Cardiac septum (tissue), 1 donor: ENCODE data around the gene IFRD2. TPM values are rescaled to one million over a fixed set of nuclear protein-coding genes. Genes with fewer than 3 reads are reported as not detected.
A peak's percentile ranks its signal among the peaks of the same experiment; 100 is the strongest.
"Not testable (repeated sequence)": the region's sequence is repeated elsewhere in the genome, so short reads cannot be mapped to it uniquely, and the experiment has no call there.

Experiments used
- DNase-seq: peaks from one replicate; pipeline ENCODE4 v3.0.0-alpha.2; 2020; ENCODE audit warnings: low spot score
- intact Hi-C: fragments of 100-400 bp; cut with DNase I; formaldehyde crosslinking; loops from one replicate; pipeline ENCODE4 v1.14.0; 2022
- total RNA-seq: library from RNA; stranded (reverse); fragmentation: NEBNext Ultra II Directional; extraction: Animal tissue kit (Norgen Biotek cat#: 25700); gene quantifications from one replicate; pipeline ENCODE4 v1.2.1, GENCODE V29; 2021
- donor health status: DM: no; HTN: no; CAD: no.

The IFRD2 gene
- total RNA-seq, 1 donor from 2014 or later, result 45.7 TPM

- intact Hi-C loops, result no loop called here
- no peak for DNase-seq
Measured at GRCh38 chr3:50293079-50293801, 1.0 kb upstream of the IFRD2 start.

- DNase-seq, result no peak
- intact Hi-C loops, result no loop called here
Measured at GRCh38 chr3:50290161-50290641, 2.0 kb downstream of the IFRD2 start.

GRCh38 chr3:50289130-50289529, 3.1 kb downstream of the IFRD2 start:
- intact Hi-C loops, result loop anchor here (5.0 kb wide), 1 partner anchor 38 kb away; the partner anchor contains the start of gene TUSC2
- DNase-seq, result no peak

GRCh38 chr3:50288387-50289007, 3.7 kb downstream of the IFRD2 start:
- DNase-seq, result no peak
- intact Hi-C loops, result loop anchor here (5.0 kb wide), 1 partner anchor 39 kb away; the partner anchor contains the start of gene TUSC2

GRCh38 chr3:50287262-50287661, 5.0 kb downstream of the IFRD2 start:
- intact Hi-C loops, result loop anchor here (5.0 kb wide), 1 partner anchor 40 kb away; the partner anchor contains the start of gene TUSC2
- no peak for DNase-seq

GRCh38 chr3:50286322-50287227, 5.7 kb downstream of the IFRD2 start:
- no peak for DNase-seq
- intact Hi-C loops, result loop anchor here (5.0 kb wide), 1 partner anchor 41 kb away; the partner anchor contains the start of gene TUSC2

GRCh38 chr3:50284121-50284520, 8.1 kb downstream of the IFRD2 start:
- DNase-seq, result not testable (repeated sequence)

GRCh38 chr3:50279255-50280016, 12.8 kb downstream of the IFRD2 start:
- intact Hi-C loops, result no loop called here

More at GRCh38 chr3:50284121-50284520, 8.1 kb downstream of the IFRD2 start:
- intact Hi-C loops, result not testable (repeated sequence)

GRCh38 chr3:50278880-50279224, 13.4 kb downstream of the IFRD2 start, which contains the start of gene LSMEM2:
Gene LSMEM2, plus strand, starts transcription at chr3:50279087. Its CDS starts 27 bp downstream, at chr3:50279114.
- peak; percentile 88 for DNase-seq
- intact Hi-C loops, result no loop called here

More at GRCh38 chr3:50279255-50280016, 12.8 kb downstream of the IFRD2 start:
- DNase-seq, result no peak

- intact Hi-C loops, result no loop called here
- no peak for DNase-seq
Measured at GRCh38 chr3:50278123-50278879, 13.9 kb downstream of the IFRD2 start.

- DNase-seq, result no peak
- intact Hi-C loops, result no loop called here
Measured at GRCh38 chr3:50276762-50277101, 15.5 kb downstream of the IFRD2 start.

GRCh38 chr3:50275996-50276761, 16.1 kb downstream of the IFRD2 start:
- intact Hi-C loops, result loop anchor here (2.0 kb wide), 1 partner anchor 49 kb away; no protein-coding TSS in a partner anchor
- no peak for DNase-seq

GRCh38 chr3:50275141-50275995, 16.9 kb downstream of the IFRD2 start:
- no peak for DNase-seq
- intact Hi-C loops, result loop anchor here (2.0 kb wide), 1 partner anchor 49 kb away; no protein-coding TSS in a partner anchor

- intact Hi-C loops, result loop anchor here (2.0 to 5.0 kb wide), 2 partner anchors 50 to 152 kb away; no protein-coding TSS in a partner anchor
- DNase-seq, result no peak
Measured at GRCh38 chr3:50274371-50275104, 17.7 kb downstream of the IFRD2 start.

- intact Hi-C loops, result loop anchor here (1.0 to 5.0 kb wide), 4 partner anchors 13 to 151 kb away; no protein-coding TSS in a partner anchor
- DNase-seq, result no peak
Measured at GRCh38 chr3:50273689-50274065, 18.6 kb downstream of the IFRD2 start.
